Caco-2 (cell line): ENCODE measurements around the gene ALG11. TPM values are rescaled to one million over a fixed set of nuclear protein-coding genes. Genes with fewer than 3 reads are reported as not detected.

Experiments
- BruUV-seq: library from RNA; stranded (reverse); fragments of 400-500 nt; replicated peaks from 2 replicates; lab custom pipeline; 2021; lab: Mats Ljungman, UMichigan
- CTCF ChIA-PET: fragments of 300-600 bp; sonication (Branson Sonifier 250); formaldehyde crosslinking; loops from one replicate; lab custom pipeline; 2022; ENCODE audit warnings: antibody characterized with exemption; lab: Charles Lee
- POLR2A ChIA-PET: fragments of 300-600 bp; sonication (Branson Sonifier 250); formaldehyde crosslinking; loops from one replicate; lab custom pipeline; 2022; ENCODE audit warnings: antibody characterized with exemption; lab: Charles Lee
- DNase-seq, 2 experiments: peaks; one replicate each; pipeline versions ENCODE4 v3.0.0 to v3.0.0-alpha.2; 2020 to 2022
- H3K27me3 ChIP-seq: replicated peaks from 2 replicates; pipeline ENCODE4 v1.6.0; 2011; ENCODE audit warnings: low read length; ENCODE audit not compliant: control insufficient read depth, insufficient read depth
- H3K36me3 ChIP-seq: 2 replicates; pipeline ENCODE4 v1.5.1; 2011; ENCODE audit warnings: low read length; ENCODE audit not compliant: control insufficient read depth, insufficient read depth
- H3K4me1 ChIP-seq: fragments of 250-450 bp; sonication (Bioruptor Pico); 2 replicates; pipeline ENCODE4 v1.5.1; 2020; ENCODE audit warnings: mild to moderate bottlenecking
- H3K4me3 ChIP-seq: 2 replicates; pipeline ENCODE4 v1.5.1; 2011; ENCODE audit warnings: low read depth, mild to moderate bottlenecking, control low read depth, low read length
- H3K9me3 ChIP-seq: fragments of 250-450 bp; sonication (Bioruptor Pico); 2 replicates; pipeline ENCODE4 v1.5.1; 2020; ENCODE audit warnings: mild to moderate bottlenecking, moderate library complexity
- H3K27ac Mint-ChIP-seq: one replicate; pipeline ENCODE4 v1.8.0; 2022; ENCODE audit warnings: mixed read lengths; ENCODE audit not compliant: unreplicated experiment
- H3K27me3 Mint-ChIP-seq: one replicate; pipeline ENCODE4 v1.8.0; 2022; ENCODE audit warnings: mixed read lengths; ENCODE audit not compliant: insufficient read depth, unreplicated experiment
- H3K36me3 Mint-ChIP-seq: one replicate; pipeline ENCODE4 v1.8.0; 2022; ENCODE audit warnings: mild to moderate bottlenecking, mixed read lengths; ENCODE audit not compliant: insufficient read depth, unreplicated experiment
- H3K4me1 Mint-ChIP-seq: one replicate; pipeline ENCODE4 v1.8.0; 2022; ENCODE audit warnings: low read depth, mixed read lengths; ENCODE audit not compliant: unreplicated experiment
- H3K4me3 Mint-ChIP-seq: one replicate; pipeline ENCODE4 v1.8.0; 2022; ENCODE audit warnings: mild to moderate bottlenecking, moderate library complexity, mixed read lengths; ENCODE audit not compliant: unreplicated experiment
- H3K9me3 Mint-ChIP-seq: one replicate; pipeline ENCODE4 v1.8.0; 2022; ENCODE audit warnings: mixed read lengths; ENCODE audit not compliant: unreplicated experiment
- intact Hi-C: fragments of 100-400 bp; cut with micrococcal nuclease; formaldehyde crosslinking; loops from one replicate; pipeline ENCODE4 v1.10.0; 2022; ENCODE audit not compliant: unreplicated experiment
- total RNA-seq: library from RNA; stranded (reverse); gene quantifications from 2 replicates; pipeline ENCODE4 v1.2.3, GENCODE V29; 2022
- TF ChIP-seq, protein P1 (sequence below), 2 experiments: fragments of 200-600 bp in 1 of 2; IDR thresholded peaks; 1 replicate in 1 of 2; 2 replicates in 1 of 2; pipeline versions ENCODE4 v1.5.1 to v1.8.0; 2011 to 2022; ENCODE audit warnings: antibody characterized with exemption in 1 of 2, control low read depth in 1 of 2, inconsistent platforms in 1 of 2, low read depth in 1 of 2, low read length in 1 of 2, mild to moderate bottlenecking in 1 of 2, moderate library complexity in 1 of 2; ENCODE audit not compliant: insufficient read depth in 1 of 2, severe bottlenecking in 1 of 2, unreplicated experiment in 1 of 2

ALG11 gene
- total RNA-seq, 1 experiment from 2014 or later = 47.7 TPM

DNA sequence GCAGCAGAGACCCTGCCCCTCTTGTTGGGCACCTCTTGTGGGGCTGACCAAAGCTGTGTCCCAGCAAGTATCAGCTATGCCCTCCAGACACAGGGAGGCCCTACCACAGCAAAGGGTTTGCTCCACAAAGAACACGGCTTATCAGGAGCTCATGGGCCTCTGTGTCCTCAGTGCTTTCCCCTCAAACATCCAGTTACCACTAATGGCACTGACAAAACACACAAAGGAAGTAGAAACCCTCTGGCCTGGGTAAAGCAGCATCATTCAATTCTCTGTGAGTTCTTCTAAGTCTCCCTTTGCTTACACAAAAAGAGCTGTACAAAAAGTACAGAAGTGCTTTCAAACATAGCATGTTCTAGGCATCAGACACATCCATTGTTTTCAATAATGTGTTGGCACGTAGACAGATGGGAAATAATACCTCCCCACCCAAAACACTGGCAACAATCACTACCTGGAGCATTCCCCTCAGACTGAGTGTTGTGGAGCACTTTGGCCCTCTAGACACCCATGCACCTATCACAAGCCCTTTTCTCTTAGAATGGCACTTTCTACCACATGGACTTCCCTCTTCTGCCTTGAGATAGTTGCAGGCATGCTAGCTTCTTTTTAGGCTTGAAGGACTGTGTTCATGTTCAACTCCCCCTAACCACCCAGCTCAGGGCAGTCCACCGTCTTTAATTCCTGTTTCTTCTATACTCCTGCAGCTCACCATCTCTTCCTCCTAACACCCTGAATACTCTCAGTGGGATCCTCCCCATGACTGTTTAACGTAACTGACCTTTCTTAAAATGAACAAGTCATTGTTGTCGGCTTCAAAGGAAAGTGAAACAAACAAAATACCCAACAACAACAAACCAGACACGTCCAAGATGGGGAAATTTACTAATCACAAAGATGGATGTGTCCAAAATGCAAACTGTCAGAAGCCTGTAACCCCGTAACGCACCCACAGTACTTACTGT lies 44.4 kb upstream of the ALG11 start:
- H3K27me3 ChIP-seq = no peaks in the 10 kb centered on the region

DNA sequence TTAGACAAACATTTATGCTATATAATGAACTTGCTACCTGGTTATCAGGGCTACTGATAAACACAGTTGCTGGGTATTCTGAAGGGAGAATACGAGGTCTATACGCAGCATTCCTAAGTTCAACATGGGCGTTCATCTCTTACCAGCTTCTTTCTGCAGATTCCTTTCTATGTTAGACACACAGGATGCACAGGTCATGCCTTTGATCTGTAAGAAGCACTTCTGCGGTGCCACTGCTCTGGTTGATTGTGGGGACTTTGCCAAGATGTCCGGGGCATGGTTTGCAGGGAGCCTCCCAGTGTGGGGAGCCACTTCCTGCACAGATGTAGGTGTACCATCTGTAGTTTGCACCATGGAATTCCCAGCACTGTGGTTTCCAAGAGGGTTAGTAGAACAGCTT lies 41.8 kb upstream of the ALG11 start:
- Mint-ChIP-seq H3K36me3 (peaks cover 29% of the 10 kb centered on the region), H3K4me1 (peaks cover 17% of the 10 kb centered on the region), H3K27ac (no peak overlapping the region), H3K27me3 (no peaks in the 10 kb centered on the region), H3K4me3 (no peak overlapping the region), H3K9me3 (no peaks in the 10 kb centered on the region)
- ChIA-PET CTCF (no interaction called here), POLR2A (no interaction called here)
- peaks cover 2% of the 10 kb centered on the region for H3K36me3 ChIP-seq
- H3K27me3 ChIP-seq = no peaks in the 10 kb centered on the region
- intact Hi-C loops = no loop called here
- DNase-seq = no peak
- TF ChIP-seq, protein P1, sequence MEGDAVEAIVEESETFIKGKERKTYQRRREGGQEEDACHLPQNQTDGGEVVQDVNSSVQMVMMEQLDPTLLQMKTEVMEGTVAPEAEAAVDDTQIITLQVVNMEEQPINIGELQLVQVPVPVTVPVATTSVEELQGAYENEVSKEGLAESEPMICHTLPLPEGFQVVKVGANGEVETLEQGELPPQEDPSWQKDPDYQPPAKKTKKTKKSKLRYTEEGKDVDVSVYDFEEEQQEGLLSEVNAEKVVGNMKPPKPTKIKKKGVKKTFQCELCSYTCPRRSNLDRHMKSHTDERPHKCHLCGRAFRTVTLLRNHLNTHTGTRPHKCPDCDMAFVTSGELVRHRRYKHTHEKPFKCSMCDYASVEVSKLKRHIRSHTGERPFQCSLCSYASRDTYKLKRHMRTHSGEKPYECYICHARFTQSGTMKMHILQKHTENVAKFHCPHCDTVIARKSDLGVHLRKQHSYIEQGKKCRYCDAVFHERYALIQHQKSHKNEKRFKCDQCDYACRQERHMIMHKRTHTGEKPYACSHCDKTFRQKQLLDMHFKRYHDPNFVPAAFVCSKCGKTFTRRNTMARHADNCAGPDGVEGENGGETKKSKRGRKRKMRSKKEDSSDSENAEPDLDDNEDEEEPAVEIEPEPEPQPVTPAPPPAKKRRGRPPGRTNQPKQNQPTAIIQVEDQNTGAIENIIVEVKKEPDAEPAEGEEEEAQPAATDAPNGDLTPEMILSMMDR (IDR thresholded peaks at IDR 0.05; ENCODE audit: insufficient read depth in 1 of 2, low read depth in 1 of 2, low read length in 1 of 2, severe bottlenecking in 1 of 2, unreplicated experiment in 1 of 2) = no peak
- H3K4me1 ChIP-seq = peaks cover 8% of the 10 kb centered on the region; the same call in 1 of the 2 replicates
- H3K9me3 ChIP-seq = no peaks in the 10 kb centered on the region
- no TSS peak for BruUV-seq
- H3K4me3 ChIP-seq = no peak overlapping the region

More for the DNA sequence above, 44.4 kb upstream of the ALG11 start:
- Mint-ChIP-seq H3K4me3 (no peak overlapping the region), H3K9me3 (no peaks in the 10 kb centered on the region), H3K36me3 (peaks cover 40% of the 10 kb centered on the region), H3K4me1 (peaks cover 17% of the 10 kb centered on the region), H3K27ac (no peak overlapping the region), H3K27me3 (no peaks in the 10 kb centered on the region)
- ChIA-PET CTCF (no interaction called here), POLR2A (no interaction called here)
- Histone ChIP-seq H3K4me3 (no peak overlapping the region), H3K4me1 (peaks cover 8% of the 10 kb centered on the region; the same call in 1 of the 2 replicates), H3K36me3 (peaks cover 2% of the 10 kb centered on the region), H3K9me3 (no peaks in the 10 kb centered on the region)
- TF ChIP-seq, protein P1 (IDR thresholded peaks at IDR 0.05; ENCODE audit: insufficient read depth in 1 of 2, low read depth in 1 of 2, low read length in 1 of 2, severe bottlenecking in 1 of 2, unreplicated experiment in 1 of 2) = no peak
- intact Hi-C loops = no loop called here
- BruUV-seq = no TSS peak
- DNase-seq = no peak

DNA sequence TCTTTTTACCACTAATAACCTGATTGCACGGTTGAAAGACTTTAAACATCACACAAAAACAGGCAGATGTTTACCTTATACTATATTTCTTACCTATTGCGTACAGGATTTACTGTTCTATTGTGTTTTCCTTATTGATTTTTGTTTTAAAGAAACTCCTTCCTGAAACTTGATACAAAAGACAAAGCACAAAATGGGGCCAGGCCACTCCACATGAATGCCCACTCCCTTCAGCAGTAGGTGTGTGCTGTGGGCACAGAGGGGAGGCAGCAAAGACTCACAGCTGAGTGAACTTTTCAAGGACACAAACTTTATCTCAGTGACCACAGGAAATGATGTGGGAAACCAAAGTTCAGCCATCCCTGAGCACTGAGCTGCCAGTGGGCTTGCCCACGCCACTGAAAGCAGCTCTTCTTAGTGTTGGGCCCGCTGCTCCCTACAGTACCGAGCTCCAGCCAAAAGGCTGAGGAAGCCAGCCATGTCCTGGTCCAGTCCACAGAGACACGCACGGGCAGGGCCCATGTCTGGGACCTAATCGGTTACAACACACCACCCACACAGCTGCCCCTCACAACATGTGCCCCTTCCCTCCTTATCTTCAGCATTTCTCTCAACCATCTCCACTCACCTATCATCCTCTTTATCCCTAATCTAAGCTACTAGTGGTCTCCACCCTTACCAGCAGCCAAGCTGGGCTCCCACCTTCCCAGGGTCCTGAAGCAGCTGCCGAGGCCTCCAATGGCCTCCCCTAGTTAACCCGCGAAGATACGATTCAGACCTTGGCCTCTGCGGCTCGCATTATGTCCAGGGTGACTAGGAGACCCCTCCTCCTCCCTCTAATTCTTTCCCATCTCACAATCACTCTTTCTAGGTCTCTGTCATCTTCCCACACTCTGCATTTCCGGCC lies 40.4 kb upstream of the ALG11 start:
- H3K4me1 Mint-ChIP-seq = peaks cover 17% of the 10 kb centered on the region
- H3K4me3 Mint-ChIP-seq = no peak overlapping the region
- no TSS peak for BruUV-seq
- intact Hi-C loops = no loop called here
- no peak overlapping the region for H3K4me3 ChIP-seq
- TF ChIP-seq, protein P1 (IDR thresholded peaks at IDR 0.05; ENCODE audit: insufficient read depth in 1 of 2, low read depth in 1 of 2, low read length in 1 of 2, severe bottlenecking in 1 of 2, unreplicated experiment in 1 of 2) = no peak
- no peaks in the 10 kb centered on the region for H3K27me3 Mint-ChIP-seq
- peaks cover 25% of the 10 kb centered on the region for H3K36me3 Mint-ChIP-seq
- CTCF ChIA-PET = interaction anchor here (0.8 to 1.2 kb wide), 2 partner anchors 13 to 27 kb away, joined by 3 to 7 read pairs; no protein-coding TSS in a partner anchor
- no peaks in the 10 kb centered on the region for H3K9me3 ChIP-seq
- peaks cover 8% of the 10 kb centered on the region; the same call in 1 of the 2 replicates for H3K4me1 ChIP-seq
- no peaks in the 10 kb centered on the region for H3K27me3 ChIP-seq
- H3K9me3 Mint-ChIP-seq = no peaks in the 10 kb centered on the region
- H3K36me3 ChIP-seq = peaks cover 2% of the 10 kb centered on the region
- POLR2A ChIA-PET = no interaction called here
- peak overlapping the region; percentile 39 for H3K27ac Mint-ChIP-seq
- no peak for DNase-seq
